Activated T-cell treated with anti-CD3 and anti-CD28 coated beads, Interleukin-2, amount 50 U/mL, for 72 hours (primary cell): Measurements from ENCODE around the gene ADH6. TPM values are rescaled to one million over a fixed set of nuclear protein-coding genes. Genes with fewer than 3 reads are reported as not detected.
"Not testable (repeated sequence)": the region's sequence is repeated elsewhere in the genome, so short reads cannot be mapped to it uniquely, and the experiment has no call there.

Experiments
- ATAC-seq, 2 donors: fragments of 150-1000 bp; cut with Tn5 transposase; replicated peaks in 1 of 2; 2 replicates each; pipeline ENCODE4 v1.10.0; 2021; ENCODE audit warnings: moderate library complexity in 2 of 2, mild to moderate bottlenecking in 1 of 2
- DNase-seq, 2 donors: peaks; one replicate each; pipeline ENCODE4 v3.0.0; 2021 to 2022; ENCODE audit warnings: mixed read lengths in 1 of 2
- H3K27ac Mint-ChIP-seq: one replicate; pipeline ENCODE4 v1.8.0; 2022; ENCODE audit warnings: mild to moderate bottlenecking, moderate library complexity, mixed read lengths
- H3K27me3 Mint-ChIP-seq: one replicate; pipeline ENCODE4 v1.8.0; 2022; ENCODE audit warnings: low read depth, mixed read lengths
- H3K36me3 Mint-ChIP-seq, 2 donors: one replicate each; pipeline ENCODE4 v1.8.0; 2022; ENCODE audit warnings: mixed read lengths in 2 of 2, mild to moderate bottlenecking in 1 of 2; ENCODE audit not compliant: insufficient read depth in 2 of 2
- H3K4me1 Mint-ChIP-seq: one replicate; pipeline ENCODE4 v1.8.0; 2022; ENCODE audit warnings: low read depth, mixed read lengths
- H3K4me3 Mint-ChIP-seq, 2 donors: one replicate each; pipeline ENCODE4 v1.8.0; 2022; ENCODE audit warnings: mild to moderate bottlenecking in 2 of 2, mixed read lengths in 2 of 2, moderate library complexity in 2 of 2
- H3K9me3 Mint-ChIP-seq, 2 donors: one replicate each; pipeline ENCODE4 v1.8.0; 2022; ENCODE audit warnings: mixed read lengths in 2 of 2
- total RNA-seq, 2 donors: library from RNA; stranded (reverse); gene quantifications; one replicate each; pipeline ENCODE4 v1.2.3, GENCODE V29; 2022

ADH6 gene
- not detected for total RNA-seq

DNA sequence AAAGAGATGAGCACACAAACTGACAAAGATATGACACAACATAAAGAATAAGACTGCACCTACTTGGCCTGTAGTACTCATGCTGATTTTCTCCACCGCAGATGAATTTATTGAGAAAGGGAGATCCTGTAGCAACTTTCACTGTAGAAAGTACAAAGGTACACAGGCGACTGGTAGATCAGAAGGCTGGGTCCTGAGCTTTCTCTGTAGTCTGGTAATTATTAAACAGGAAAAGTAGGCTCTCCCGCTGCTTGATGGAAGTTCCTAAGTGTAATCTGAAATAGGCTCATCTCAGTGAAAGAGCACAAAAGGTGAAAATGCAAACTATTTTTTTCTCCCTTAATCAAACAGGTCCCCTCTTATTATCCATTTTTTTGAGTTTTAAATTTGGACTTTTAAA, at the start of gene ADH6:
Gene ADH6 (minus strand): TSS at position 175 of the 400 bp plus-strand sequence. CDS start 94 bp downstream, at position 81.
- Mint-ChIP-seq H3K36me3 (no peaks in the 10 kb centered on the region), H3K27ac (no peak within 1 kb of the TSS), H3K9me3 (peaks cover 4 to 10% of the 10 kb centered on the region in 2 donors), H3K4me3 (no peak within 1 kb of the TSS), H3K27me3 (peaks cover 8% of the 10 kb centered on the region), H3K4me1 (no peaks in the 10 kb centered on the region)
- DNase-seq (no peak), ATAC-seq (no peak)

DNA sequence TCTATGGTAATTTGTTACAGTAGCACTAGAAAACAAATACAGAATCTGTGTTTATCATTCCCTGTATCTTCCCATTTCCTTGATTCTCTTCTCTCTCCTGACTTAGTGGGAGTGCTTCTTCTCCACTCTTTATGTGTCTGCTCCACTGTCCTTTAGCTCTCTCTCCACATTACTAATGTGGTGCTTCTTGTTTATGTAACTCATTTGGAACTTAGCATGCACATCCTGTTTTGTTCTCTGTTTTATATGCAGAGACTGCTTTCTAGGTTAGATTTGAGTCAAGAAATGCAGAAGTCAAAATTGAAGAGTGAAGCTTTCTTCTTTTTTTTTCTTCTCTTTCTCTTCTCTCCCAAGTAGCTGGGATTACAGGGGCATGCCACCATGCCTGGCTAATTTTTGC, 45.9 kb upstream of the ADH6 start:
- no peaks in the 10 kb centered on the region for H3K4me1 Mint-ChIP-seq
- H3K4me3 Mint-ChIP-seq = no peak overlapping the region
- no peak overlapping the region for H3K27ac Mint-ChIP-seq
- H3K36me3 Mint-ChIP-seq = peaks cover 4 to 8% of the 10 kb centered on the region in 2 donors
- H3K9me3 Mint-ChIP-seq = peaks cover 7 to 9% of the 10 kb centered on the region in 2 donors
- DNase-seq (no peak), ATAC-seq (no peak)
- no peaks in the 10 kb centered on the region for H3K27me3 Mint-ChIP-seq

DNA sequence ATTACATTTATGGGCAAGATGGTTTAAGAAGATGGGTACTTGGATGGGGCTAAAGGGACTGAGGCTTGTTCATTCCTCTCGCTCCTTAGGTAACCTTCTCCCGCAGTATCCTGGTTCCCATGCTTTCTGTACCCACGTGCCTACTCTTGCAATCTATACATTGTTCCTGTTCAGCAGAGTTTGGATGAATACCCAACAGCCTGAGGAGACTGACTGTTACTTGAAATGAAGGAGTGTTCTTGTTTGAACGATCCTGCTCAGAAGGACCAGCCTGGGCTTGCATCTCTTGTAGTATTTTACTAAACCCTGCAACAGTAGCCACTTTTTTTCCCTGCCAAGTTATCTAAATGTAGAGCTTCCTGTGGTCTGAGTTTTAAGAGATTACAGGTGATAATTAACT, 33.7 kb upstream of the ADH6 start:
- Mint-ChIP-seq H3K27ac (no peak overlapping the region), H3K27me3 (no peaks in the 10 kb centered on the region), H3K4me1 (no peaks in the 10 kb centered on the region), H3K36me3 (no peaks in the 10 kb centered on the region), H3K9me3 (peaks cover 0 to 9% of the 10 kb centered on the region in 2 donors), H3K4me3 (no peak overlapping the region)
- ATAC-seq (no peak), DNase-seq (no peak)

DNA sequence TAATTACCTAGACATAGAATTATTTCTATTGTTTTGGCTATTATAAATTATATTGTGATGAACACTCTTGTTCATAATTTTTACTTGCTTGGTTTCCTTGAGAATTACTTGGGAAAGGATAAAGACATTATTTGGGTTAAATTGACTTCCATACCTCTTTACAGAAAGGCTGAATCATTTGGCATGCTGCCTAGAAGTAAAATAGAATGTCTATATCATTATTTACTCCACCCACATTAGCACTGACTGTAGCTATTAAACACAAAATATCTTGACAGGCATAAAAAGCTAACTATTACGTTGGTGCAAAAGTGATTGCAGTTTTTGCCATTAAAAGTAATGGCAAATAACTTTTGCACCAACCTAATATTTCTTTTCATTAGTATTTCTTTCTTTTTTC, 29.7 kb upstream of the ADH6 start:
- Mint-ChIP-seq H3K4me1 (no peaks in the 10 kb centered on the region), H3K36me3 (peaks cover 4 to 8% of the 10 kb centered on the region in 2 donors), H3K4me3 (no peak overlapping the region), H3K9me3 (peaks cover 10 to 12% of the 10 kb centered on the region in 2 donors), H3K27me3 (no peaks in the 10 kb centered on the region), H3K27ac (no peak overlapping the region)
- no peak for ATAC-seq
- no peak for DNase-seq

DNA sequence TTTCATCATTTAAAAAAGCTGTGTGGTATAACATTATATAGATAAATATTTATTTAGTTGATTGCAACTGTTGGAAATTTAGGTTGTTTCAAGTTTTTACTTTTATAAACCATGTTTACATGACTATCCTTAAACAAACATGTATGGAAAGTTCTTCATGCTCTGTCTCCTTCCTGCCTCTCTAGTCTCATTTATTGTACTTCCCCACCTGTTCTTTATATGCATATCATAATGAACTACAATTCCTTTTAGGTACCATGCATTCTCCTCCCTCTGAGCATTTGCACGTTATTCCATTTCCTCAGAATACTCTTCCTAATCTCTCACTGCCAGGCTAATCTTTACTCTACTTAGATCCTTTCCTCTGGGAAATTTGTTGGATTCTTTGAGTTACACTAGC, 16.9 kb upstream of the ADH6 start:
- Mint-ChIP-seq H3K4me3 (no peak overlapping the region), H3K9me3 (peaks cover 2 to 4% of the 10 kb centered on the region in 2 donors), H3K36me3 (no peaks in the 10 kb centered on the region), H3K27ac (no peak overlapping the region), H3K4me1 (no peaks in the 10 kb centered on the region), H3K27me3 (no peaks in the 10 kb centered on the region)
- DNase-seq (no peak), ATAC-seq (no peak)

DNA sequence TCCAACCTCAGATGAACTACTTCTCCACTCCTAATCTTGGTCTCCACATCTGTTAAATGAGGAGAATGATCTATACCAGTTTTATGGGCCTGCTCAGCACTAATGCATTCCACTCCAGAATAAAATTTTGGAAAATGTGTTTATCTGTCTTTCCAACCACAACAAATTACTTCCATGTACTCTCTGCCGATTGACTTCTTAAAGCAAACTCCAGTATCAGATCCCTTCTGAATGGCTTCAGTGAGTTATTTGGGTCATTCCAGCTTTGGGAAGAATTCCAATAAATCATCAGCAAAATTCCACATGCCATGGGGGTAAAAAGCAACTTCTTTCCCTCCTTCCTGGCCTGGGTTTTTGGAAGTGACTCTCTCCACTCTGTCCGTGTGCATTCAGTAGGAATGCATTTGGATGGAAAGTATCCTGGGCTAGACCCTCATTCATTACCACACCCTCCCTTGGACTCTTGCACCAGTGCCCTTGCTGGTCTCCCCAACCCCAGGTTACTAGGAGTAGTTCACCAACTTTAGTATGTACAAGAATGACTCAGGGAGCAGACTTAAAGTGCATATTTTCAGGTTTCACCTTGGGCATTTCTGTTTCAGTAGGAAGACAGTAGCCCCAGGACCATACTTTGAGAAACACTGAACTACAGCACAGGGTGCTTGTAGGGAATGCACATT, 15.4 kb upstream of the ADH6 start:
- H3K4me1 Mint-ChIP-seq = no peaks in the 10 kb centered on the region
- DNase-seq (no peak), ATAC-seq (no peak)
- H3K27me3 Mint-ChIP-seq = no peaks in the 10 kb centered on the region
- no peak overlapping the region for H3K27ac Mint-ChIP-seq
- H3K4me3 Mint-ChIP-seq = no peak overlapping the region
- H3K36me3 Mint-ChIP-seq = peaks cover 0 to 2% of the 10 kb centered on the region in 2 donors
- H3K9me3 Mint-ChIP-seq = peaks cover 0 to 12% of the 10 kb centered on the region in 2 donors

DNA sequence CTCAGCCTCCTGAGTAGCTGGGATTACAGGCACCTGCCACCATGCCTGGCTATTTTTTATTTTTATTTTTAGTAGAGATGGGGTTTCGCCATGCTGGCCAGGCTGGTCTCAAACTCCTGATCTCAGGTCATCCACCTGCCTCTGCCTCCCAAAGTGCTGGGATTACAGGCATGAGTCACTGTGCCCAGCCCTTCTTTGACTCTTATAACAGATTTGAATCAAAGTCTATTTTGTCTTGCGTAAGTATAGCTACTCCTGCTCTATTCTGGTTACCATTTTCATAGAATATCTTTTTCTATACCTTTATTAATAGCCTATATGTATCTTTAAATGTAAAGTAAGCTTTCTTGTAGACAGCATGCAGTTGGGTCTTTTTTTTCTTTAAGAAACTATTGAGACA, 14.4 kb upstream of the ADH6 start:
- DNase-seq, H3K4me1 Mint-ChIP-seq, H3K27ac Mint-ChIP-seq, ATAC-seq, H3K36me3 Mint-ChIP-seq, H3K27me3 Mint-ChIP-seq, H3K4me3 Mint-ChIP-seq: not testable (repeated sequence)
- H3K9me3 Mint-ChIP-seq = peaks cover 3 to 10% of the 10 kb centered on the region in 2 donors

DNA sequence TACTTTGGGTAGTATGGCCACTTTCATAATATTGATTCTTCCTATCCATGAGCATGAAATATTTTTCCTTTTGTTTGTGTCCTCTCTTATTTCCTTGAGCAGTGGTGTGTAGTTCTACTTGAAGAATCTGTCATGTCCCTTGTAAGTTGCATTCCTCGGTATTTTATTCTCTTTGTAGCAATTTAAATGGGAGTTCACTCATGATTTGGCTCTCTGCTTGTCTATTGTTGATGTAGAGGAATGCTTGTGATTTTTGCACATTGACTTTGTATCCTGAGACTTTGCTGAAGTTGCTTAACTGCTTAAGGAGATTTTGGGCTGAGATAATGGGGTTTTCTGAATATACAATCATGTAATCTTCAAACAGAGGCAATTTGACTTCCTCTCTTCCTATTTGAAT, 9.7 kb upstream of the ADH6 start:
- not testable (repeated sequence) for DNase-seq, H3K4me1 Mint-ChIP-seq, H3K4me3 Mint-ChIP-seq, ATAC-seq, H3K27me3 Mint-ChIP-seq, H3K36me3 Mint-ChIP-seq, H3K27ac Mint-ChIP-seq
- H3K9me3 Mint-ChIP-seq = peaks cover 14 to 16% of the 10 kb centered on the region in 2 donors

DNA sequence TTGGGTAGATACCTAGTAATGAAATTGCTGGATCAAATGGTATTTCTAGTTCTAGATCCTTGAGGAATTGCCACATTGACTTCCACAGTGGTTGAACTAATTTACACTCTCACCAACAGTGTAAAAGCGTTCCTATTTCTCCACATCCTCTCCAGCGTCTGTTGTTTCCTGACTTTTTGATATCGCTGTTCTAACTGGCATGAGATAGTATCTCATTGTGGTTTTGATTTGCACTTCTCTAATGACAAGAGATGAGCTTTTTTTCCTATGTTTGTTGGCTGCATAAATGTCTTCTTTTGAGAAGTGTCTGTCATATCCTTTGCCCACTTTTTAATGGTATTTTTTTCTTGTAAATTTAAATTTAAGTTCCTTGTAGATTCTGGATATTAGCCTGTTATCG, 8.6 kb upstream of the ADH6 start:
- not testable (repeated sequence) for H3K27ac Mint-ChIP-seq, H3K4me1 Mint-ChIP-seq, H3K36me3 Mint-ChIP-seq, DNase-seq, ATAC-seq, H3K4me3 Mint-ChIP-seq, H3K27me3 Mint-ChIP-seq
- H3K9me3 Mint-ChIP-seq = peaks cover 14 to 16% of the 10 kb centered on the region in 2 donors

DNA sequence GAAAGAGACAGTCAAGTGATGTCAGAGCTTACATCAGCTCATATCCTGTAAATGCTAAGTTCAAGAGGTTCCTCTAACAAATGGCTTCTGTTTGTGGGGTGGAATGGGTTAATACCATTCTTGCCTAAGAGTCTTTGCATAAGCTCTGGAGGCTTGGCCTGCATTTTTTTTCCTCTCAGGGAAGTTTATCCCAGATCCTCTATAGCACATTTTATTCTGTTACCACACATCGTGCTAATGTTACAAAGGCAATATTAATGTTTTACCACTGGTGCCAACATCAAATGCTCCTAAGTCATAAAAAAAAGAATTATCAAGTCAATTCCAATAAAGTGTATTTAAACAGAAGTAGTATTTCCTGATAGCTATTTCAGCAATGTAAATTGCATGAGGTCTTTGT, 2.9 kb upstream of the ADH6 start:
- no peaks in the 10 kb centered on the region for H3K36me3 Mint-ChIP-seq
- no peak overlapping the region for H3K27ac Mint-ChIP-seq
- peaks cover 10 to 11% of the 10 kb centered on the region in 2 donors for H3K9me3 Mint-ChIP-seq
- ATAC-seq (no peak), DNase-seq (no peak)
- H3K27me3 Mint-ChIP-seq = peaks cover 8% of the 10 kb centered on the region
- no peaks in the 10 kb centered on the region for H3K4me1 Mint-ChIP-seq
- H3K4me3 Mint-ChIP-seq = no peak overlapping the region

DNA sequence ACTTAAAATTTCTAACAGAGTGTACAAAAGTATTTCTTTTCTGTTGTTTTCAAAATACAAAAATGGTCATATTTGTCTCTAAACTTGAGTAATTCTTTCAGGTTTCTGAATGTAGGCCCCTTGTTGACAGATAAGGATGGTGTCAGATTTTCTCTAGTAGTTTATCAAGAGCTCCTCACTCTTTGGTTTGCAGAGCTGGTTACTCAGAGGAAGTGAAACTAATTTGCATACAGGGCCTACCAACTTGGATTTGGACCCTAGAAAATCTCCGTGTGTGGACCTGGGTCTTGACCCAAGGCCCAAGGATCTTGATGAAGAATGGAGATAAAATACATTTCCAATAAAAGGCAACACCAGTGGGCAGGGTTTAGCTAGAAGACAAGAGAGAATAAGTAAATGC, 433 bp upstream of the ADH6 start:
- peaks cover 4 to 10% of the 10 kb centered on the region in 2 donors for H3K9me3 Mint-ChIP-seq
- no peak overlapping the region for H3K27ac Mint-ChIP-seq
- ATAC-seq (no peak), DNase-seq (no peak)
- no peak overlapping the region for H3K4me3 Mint-ChIP-seq
- H3K27me3 Mint-ChIP-seq = peaks cover 8% of the 10 kb centered on the region
- H3K36me3 Mint-ChIP-seq = no peaks in the 10 kb centered on the region
- no peaks in the 10 kb centered on the region for H3K4me1 Mint-ChIP-seq

DNA sequence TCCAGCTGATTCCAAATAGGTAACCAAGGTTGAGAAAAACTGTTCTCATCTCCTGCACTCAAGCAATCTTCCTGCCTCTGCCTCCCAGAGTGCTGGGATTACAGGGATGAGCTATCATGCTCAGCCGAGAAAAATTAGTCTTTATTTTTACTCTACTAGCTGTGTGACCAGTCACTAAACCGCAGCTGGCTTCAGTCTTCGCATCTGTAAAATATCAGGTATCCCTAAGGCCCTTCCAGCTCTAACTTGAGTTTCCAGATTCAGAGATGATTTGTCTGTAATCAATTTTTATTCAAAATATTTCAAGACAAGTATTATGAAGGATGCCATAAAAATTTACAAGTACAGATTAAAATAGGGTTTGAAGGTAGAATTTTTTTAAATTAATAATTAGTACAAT, 3.5 kb downstream of the ADH6 start:
- H3K4me1 Mint-ChIP-seq = no peaks in the 10 kb centered on the region

DNA sequence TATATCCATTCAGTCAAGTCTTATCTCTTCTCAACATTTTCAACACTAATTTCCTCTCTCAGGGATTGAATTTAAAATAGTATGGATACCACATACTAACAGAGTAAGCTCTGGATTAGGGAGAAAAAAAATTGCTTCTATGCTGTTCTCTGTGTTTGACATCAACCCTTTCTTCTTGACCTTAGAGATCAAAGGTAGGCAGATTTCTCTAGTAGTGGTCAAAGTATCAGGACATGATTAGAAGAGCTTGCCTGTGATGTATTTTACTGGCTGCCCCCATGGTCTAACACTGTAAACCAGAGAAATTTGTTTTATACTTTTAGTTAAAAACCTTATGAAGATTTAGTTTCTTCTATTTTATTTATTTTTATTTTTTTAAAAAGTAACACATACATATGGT, 8.3 kb downstream of the ADH6 start:
- Mint-ChIP-seq H3K4me1 (no peaks in the 10 kb centered on the region), H3K27me3 (no peaks in the 10 kb centered on the region), H3K27ac (no peak overlapping the region), H3K4me3 (no peak overlapping the region), H3K9me3 (no peaks in the 10 kb centered on the region), H3K36me3 (no peaks in the 10 kb centered on the region)
- DNase-seq (no peak), ATAC-seq (no peak)

More for the DNA sequence above, 3.5 kb downstream of the ADH6 start:
- Mint-ChIP-seq H3K4me3 (no peak overlapping the region), H3K27ac (no peak overlapping the region), H3K27me3 (peaks cover 8% of the 10 kb centered on the region), H3K9me3 (peaks cover 4 to 10% of the 10 kb centered on the region in 2 donors), H3K36me3 (no peaks in the 10 kb centered on the region)
- ATAC-seq (no peak), DNase-seq (no peak)

DNA sequence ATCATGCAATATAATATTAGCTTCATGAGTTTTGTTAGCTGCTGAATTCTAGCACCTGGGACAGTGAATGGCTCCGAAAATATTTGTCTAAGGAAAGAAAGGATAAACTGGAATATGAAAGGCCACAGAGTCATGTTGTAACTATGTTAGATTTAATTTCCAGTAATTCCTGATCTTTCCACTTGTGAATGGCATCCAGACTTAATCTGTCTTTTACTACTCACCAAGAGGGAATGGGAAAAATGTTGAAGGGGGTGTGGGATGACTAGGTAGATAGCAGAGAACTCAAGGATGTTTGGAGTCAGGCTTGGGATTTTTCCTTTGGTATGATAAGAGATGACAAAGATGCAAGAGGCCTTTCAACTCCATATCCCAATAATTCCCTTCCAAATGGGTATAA, 9.4 kb downstream of the ADH6 start:
- Mint-ChIP-seq H3K9me3 (no peaks in the 10 kb centered on the region), H3K27ac (no peak overlapping the region), H3K36me3 (no peaks in the 10 kb centered on the region), H3K4me1 (no peaks in the 10 kb centered on the region), H3K27me3 (no peaks in the 10 kb centered on the region), H3K4me3 (no peak overlapping the region)
- ATAC-seq = no peak
- DNase-seq = no peak
